NCI-H2196 (cell line): Measurements from ENCODE around the gene CEBPA.
"Not testable (repeated sequence)": the region's sequence is repeated elsewhere in the genome, so short reads cannot be mapped to it uniquely, and the experiment has no call there.

Source experiments
- DNase-seq: peaks from one replicate; lab custom pipeline; 2025; ENCODE audit not compliant: unreplicated experiment; lab: John Stamatoyannopoulos, UW

CEBPA gene

GRCh38 chr19:33325920-33326319 is 23.6 kb upstream of the CEBPA start:
- peak; percentile 55 for DNase-seq

DNA sequence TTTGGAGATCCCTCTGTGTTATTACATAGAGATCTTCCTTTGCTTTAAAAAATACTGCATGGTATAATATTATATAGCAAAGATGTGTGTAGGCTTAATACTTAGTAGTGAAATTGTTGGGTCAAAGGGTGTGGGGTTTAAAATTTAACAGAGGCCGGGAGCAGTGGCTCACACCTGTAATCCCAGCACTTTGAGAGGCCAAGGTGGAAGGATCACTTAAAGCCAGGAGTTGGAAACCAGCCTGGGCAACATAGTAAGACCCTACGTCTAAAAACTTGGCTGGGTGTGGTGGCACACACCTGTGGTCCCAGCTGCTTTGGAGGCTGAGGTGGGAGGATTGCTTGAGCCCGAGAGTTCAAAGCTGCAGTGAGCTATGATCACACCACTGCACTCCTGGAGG is 22.3 kb upstream of the CEBPA start:
- no peak for DNase-seq

GRCh38 chr19:33323093-33323820 is 20.9 kb upstream of the CEBPA start:
- no peak for DNase-seq

GRCh38 chr19:33320636-33321035 is 18.3 kb upstream of the CEBPA start:
- no peak for DNase-seq

DNA sequence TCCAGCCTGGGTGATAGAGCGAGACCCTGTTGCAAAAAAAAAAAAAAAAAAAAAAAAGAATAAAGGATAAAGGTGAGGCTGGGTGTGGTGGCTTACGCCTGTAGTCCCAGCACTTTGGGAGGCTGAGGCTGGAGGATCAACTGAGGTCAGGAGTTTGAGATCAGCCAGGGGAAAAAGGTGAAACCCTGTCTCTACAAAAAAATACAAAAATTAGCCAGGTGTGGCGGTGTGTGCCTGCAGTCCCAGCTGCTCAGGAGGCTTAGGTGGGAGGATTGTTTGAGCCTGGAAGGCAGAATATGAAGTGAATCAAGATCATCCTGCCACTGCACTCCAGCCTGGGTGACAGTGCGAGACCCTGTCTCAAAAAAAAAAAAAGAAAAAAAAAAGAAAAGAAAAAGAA is 15.7 kb upstream of the CEBPA start:
- not testable (repeated sequence) for DNase-seq

- DNase-seq = no peak
Measured at GRCh38 chr19:33317517-33317916, 15.2 kb upstream of the CEBPA start.

DNA sequence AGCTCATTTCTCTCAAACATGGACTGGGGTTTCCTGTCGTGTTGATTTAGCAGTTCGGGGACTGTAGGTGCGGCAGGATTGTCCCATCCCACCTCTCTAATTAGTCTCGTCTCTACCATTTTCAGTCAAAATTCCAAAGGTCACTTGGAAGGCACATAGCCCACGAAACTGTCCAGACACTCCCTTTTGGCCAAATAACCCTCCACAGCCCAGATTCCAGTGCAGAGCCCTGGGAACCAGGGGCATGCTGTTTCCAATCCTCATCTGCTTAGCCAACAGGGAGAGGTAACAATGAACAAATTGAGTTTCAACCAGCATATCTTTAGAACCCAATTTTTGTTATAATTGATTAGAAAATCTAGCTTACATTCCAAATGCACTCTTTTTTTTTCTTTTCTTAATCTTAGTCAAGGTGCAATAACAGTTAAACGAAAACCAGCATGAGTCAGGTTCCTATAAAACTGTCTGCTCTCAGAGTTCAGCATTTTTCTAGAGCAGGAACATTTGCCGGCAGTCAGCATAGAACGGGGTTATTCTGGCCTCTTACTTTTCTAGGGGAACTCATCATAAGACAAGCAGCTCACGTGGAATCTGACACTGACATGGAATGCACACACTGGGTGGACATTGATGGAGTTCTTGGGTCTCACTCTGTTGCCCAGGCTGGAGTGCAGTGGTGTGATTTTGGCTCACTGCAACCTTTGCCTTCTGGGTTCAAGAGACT is 14.4 kb upstream of the CEBPA start:
- no peak for DNase-seq

GRCh38 chr19:33312808-33313207 is 10.5 kb upstream of the CEBPA start:
- not testable (repeated sequence) for DNase-seq

DNA sequence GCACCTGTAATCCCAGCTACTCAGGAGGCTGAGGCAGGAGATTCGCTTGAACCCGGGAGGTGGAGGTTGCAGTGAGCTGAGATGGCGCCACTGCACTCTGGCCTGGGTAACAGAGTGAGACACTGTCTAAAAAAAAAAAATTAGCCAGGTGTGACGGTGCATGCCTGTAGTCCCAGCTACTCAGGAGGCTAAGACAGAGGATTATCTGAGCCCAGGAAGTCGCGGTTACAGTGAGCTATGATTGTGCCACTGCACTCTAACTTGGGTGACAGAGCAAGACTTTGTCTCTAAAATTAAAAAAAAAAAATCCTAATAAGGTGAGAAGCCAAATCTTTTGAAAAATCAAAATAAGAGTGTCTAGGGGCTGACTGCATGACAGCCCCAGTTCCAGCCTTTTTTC is 9.7 kb upstream of the CEBPA start:
- no peak for DNase-seq

DNA sequence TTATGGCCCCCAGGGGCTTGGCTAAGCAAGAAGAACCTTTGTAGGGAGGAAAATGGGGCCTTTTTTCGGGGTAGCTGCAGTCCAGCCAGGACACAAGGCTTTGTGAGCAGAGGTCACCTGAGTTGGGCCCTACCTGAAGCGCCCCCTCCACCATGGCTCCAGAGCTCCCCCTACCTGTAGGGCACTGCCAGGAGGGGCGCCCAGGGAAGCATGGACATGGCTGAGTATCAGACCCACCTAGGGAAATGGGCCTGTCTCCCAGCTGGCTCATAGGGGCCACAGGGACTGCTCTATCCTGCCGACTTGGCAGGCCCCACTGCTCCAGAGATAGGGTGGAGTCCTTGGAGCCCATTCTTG is 9.0 kb upstream of the CEBPA start:
- no peak for DNase-seq

GRCh38 chr19:33310606-33311325 is 8.4 kb upstream of the CEBPA start:
- DNase-seq = no peak

GRCh38 chr19:33309826-33310225 is 7.5 kb upstream of the CEBPA start:
- DNase-seq = no peak

DNA sequence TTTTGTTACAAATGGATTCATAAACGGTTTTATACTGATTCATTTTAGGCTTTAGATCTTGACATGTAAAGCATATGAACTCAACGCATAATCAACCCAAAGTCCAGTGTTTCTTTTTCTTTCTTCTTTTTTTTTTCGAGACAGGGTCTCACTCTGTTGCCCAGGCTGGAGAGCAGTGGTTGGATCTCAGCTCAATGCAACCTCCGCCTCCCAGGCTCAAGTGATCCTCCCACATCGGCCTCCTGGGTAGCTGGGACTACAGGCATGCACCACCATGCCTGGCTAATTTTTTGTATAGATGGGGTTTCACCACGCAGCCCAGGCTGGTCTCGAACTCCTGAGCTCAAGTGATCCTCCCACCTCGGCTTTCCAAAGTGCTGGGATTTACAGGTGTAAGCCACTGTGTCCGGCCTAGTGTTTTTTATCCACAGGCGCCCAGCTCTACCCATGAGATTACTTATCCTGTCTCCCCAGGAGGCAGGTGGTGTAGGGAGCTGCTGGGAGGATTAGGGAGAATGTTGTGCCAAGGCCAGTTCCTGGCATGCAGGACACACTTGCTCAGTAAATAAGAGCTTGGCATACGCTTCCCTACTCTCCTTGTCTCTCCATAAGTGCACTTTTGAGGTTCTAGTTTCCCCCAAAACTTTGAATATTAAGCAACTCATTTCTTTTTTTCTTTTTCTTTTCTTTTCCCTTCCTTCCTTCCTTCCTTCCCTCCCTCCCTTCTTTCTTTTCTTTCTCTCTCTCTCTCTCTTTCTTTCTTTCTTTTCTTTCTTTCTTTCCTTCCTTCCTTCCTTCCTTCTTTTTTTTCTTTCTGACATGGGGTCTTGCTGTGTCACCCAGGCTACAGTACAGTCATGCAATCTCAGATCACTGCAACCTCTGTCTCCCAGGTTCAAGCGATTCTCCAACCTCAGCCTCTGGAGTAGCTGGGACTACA is 4.8 kb upstream of the CEBPA start:
- no peak for DNase-seq

- no peak for DNase-seq
Measured at GRCh38 chr19:33306191-33306590, 3.9 kb upstream of the CEBPA start.

DNA sequence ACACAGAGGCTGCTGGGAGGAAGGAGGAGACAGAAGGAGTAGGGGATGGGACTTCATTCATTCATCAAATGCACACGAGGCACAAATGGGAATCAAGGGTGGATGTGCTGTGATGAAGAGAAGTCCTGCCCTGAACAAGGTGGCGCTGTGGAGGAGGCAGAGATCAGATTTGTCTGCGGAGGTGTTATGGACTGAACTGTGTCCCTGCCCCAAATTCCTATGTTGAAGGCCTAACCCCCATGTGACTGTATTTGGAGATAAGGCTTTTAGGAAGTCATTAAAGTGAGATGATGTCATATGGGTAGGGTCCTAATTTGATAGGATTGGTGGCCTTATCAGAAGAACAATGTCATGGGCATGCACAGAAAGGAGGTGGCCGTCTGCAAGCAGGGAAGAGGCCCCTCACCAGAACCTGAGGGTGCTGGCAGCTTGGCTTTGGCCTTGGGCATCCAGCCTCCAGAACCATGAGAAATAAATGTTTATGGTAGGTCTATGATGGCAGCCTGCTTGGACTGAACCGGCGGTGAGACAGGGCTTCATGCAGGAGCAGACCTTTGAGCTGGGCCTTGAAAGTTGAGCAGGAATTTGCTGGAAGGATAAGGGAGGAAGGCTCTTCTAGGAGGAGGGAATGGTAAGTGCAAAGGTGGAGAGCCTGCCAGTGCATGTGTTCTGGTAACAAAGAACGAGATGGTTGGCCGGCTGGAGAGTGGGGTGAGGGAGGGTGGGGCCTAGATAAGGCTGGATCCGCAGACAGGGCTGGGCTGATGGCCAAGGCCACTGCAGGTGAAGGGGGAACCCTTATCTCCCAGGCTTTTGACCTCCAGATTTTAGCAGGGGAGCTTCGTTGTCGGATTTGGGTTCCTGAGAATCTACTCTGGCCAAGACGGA is 2.7 kb upstream of the CEBPA start:
- DNase-seq = no peak

GRCh38 chr19:33304371-33304759 is 2.0 kb upstream of the CEBPA start:
- DNase-seq = no peak

DNA sequence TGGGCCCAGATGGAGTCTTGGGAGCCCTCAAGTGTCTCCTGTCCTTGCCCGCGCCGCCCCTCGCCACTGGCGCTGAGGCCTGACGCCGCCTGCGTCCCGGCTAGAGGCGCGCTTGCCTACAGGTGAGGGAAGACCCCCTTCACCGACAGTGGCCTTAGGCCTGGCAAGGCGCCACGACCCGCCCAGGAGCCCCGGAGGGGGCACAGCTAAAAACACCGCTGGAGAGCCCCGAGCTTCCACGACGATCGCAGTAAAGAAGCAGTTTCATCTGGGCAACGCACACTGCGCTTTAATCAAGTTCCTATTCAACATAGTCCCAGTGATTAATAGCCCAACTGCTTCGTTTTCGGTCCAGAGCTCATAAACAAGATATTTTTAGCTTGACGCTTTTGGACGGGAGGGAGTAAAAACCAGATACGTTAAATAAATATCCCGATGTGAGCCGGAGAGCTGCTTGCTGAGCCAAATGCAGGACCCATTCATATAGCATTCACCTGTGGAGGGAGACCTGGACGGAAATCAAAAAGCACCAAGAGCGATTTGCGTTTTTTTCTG is 1.5 kb upstream of the CEBPA start:
- no peak for DNase-seq

- peak; percentile 26 for DNase-seq
Measured at GRCh38 chr19:33302974-33303790, 848 bp upstream of the CEBPA start.

DNA sequence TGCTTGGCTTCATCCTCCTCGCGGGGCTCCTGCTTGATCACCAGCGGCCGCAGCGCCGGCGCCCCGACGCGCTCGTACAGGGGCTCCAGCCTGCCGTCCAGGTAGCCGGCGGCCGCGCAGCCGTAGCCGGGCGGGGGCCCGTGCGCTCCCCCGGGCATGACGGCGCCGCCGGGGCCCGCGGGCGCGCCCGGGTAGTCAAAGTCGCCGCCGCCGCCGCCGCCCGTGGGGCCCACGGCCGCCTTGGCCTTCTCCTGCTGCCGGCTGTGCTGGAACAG is 497 bp downstream of the CEBPA start:
- no peak for DNase-seq
